Measurements from ENCODE around the gene FGA.
"Not testable (repeated sequence)": the region's sequence is repeated elsewhere in the genome, so short reads cannot be mapped to it uniquely, and the experiment has no call there.

Gene FGA

GRCh38 chr4:154608361-154609252 lies 18.1 kb upstream of the FGA start:
- no peak overlapping the region for H3K9ac ChIP-seq (ENCODE audit: low read depth in 1 of 2, low read length in 2 of 2)
- H3K27ac ChIP-seq (ENCODE audit: low read depth in 2 of 2, low read length in 2 of 2), result no peak overlapping the region
- no peaks in the 10 kb centered on the region for H3K9me3 ChIP-seq (ENCODE audit: control insufficient read depth in 2 of 2, low read length in 2 of 2)
- H3K27me3 ChIP-seq (ENCODE audit: control insufficient read depth in 2 of 2, insufficient read depth in 2 of 2, low read length in 2 of 2), result no peaks in the 10 kb centered on the region
- H3K4me1 ChIP-seq (ENCODE audit: control insufficient read depth in 2 of 2, insufficient read depth in 2 of 2, low read length in 2 of 2), result no peaks in the 10 kb centered on the region
- H3K36me3 ChIP-seq (ENCODE audit: control insufficient read depth in 2 of 2, insufficient read depth in 2 of 2, low read length in 2 of 2), result no peaks in the 10 kb centered on the region
- no peak overlapping the region for H3K4me3 ChIP-seq (ENCODE audit: low read length in 2 of 2)

DNA sequence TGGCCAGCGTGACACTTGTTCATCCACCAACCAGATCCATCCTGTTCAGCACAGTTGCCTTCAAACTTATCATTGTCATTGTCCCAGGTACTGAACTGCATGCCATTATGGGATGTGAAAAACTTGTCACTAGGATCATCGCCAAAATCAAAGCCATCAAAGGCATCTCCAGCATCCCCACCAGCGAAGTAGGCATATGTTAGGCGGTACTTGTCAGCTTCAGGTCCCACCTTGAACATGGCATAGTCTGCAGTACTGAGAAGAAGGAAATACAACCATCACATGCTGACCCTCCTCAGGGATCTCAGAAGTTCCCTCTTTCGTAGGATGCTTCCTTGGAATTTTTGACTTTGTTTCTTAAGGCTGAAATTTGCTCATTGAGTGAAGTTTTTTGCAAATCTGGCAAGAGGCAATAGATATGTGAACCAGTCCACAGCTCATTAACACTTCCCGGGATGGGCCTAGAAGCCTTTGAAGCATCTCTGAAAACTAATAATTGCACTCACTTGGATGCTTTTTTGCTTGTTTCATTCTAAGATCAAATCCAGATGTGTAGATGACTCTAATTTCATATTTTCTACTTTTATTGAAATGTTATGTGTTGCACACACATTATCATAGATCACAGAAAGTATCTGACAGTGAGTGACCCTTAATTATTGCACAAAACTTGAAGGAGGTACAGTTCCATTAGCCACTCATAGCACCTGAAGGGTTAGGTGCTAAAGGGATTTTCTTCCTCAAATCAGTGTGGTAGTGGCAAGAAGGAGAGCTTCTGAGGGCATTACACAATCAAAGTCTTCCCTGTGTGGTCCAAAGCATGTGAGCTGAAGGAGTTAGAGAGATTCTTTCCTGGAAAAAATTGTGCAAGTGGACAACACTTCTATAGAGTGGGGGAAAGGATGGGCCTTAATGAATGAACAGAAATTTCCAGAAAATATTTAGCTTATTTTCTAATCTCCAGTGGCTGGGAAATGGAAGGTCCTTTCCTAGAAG lies 16.5 kb upstream of the FGA start:
- no peaks in the 10 kb centered on the region for H3K27me3 ChIP-seq (ENCODE audit: control insufficient read depth in 2 of 2, insufficient read depth in 2 of 2, low read length in 2 of 2)
- H3K36me3 ChIP-seq (ENCODE audit: control insufficient read depth in 2 of 2, insufficient read depth in 2 of 2, low read length in 2 of 2), result no peaks in the 10 kb centered on the region
- H3K27ac ChIP-seq (ENCODE audit: low read depth in 2 of 2, low read length in 2 of 2), result no peak overlapping the region
- H3K4me3 ChIP-seq (ENCODE audit: low read length in 2 of 2), result no peak overlapping the region
- no peaks in the 10 kb centered on the region for H3K9me3 ChIP-seq (ENCODE audit: control insufficient read depth in 2 of 2, low read length in 2 of 2)
- no peaks in the 10 kb centered on the region for H3K4me1 ChIP-seq (ENCODE audit: control insufficient read depth in 2 of 2, insufficient read depth in 2 of 2, low read length in 2 of 2)
- H3K9ac ChIP-seq (ENCODE audit: low read depth in 1 of 2, low read length in 2 of 2), result no peak overlapping the region

- no peaks in the 10 kb centered on the region for H3K9me3 ChIP-seq (ENCODE audit: control insufficient read depth in 2 of 2, low read length in 2 of 2)
- no peak overlapping the region for H3K9ac ChIP-seq (ENCODE audit: low read depth in 1 of 2, low read length in 2 of 2)
- no peak overlapping the region for H3K27ac ChIP-seq (ENCODE audit: low read depth in 2 of 2, low read length in 2 of 2)
- H3K4me1 ChIP-seq (ENCODE audit: control insufficient read depth in 2 of 2, insufficient read depth in 2 of 2, low read length in 2 of 2), result no peaks in the 10 kb centered on the region
- H3K27me3 ChIP-seq (ENCODE audit: control insufficient read depth in 2 of 2, insufficient read depth in 2 of 2, low read length in 2 of 2), result no peaks in the 10 kb centered on the region
- H3K4me3 ChIP-seq (ENCODE audit: low read length in 2 of 2), result no peak overlapping the region
- H3K36me3 ChIP-seq (ENCODE audit: control insufficient read depth in 2 of 2, insufficient read depth in 2 of 2, low read length in 2 of 2), result no peaks in the 10 kb centered on the region
Measured at GRCh38 chr4:154604696-154605200, 14.2 kb upstream of the FGA start.

GRCh38 chr4:154603033-154603943 lies 12.7 kb upstream of the FGA start:
- H3K4me1 ChIP-seq (ENCODE audit: control insufficient read depth in 2 of 2, insufficient read depth in 2 of 2, low read length in 2 of 2), result no peaks in the 10 kb centered on the region
- no peak overlapping the region for H3K4me3 ChIP-seq (ENCODE audit: low read length in 2 of 2)
- no peak overlapping the region for H3K27ac ChIP-seq (ENCODE audit: low read depth in 2 of 2, low read length in 2 of 2)
- no peaks in the 10 kb centered on the region for H3K9me3 ChIP-seq (ENCODE audit: control insufficient read depth in 2 of 2, low read length in 2 of 2)
- no peak overlapping the region for H3K9ac ChIP-seq (ENCODE audit: low read depth in 1 of 2, low read length in 2 of 2)
- H3K36me3 ChIP-seq (ENCODE audit: control insufficient read depth in 2 of 2, insufficient read depth in 2 of 2, low read length in 2 of 2), result no peaks in the 10 kb centered on the region
- H3K27me3 ChIP-seq (ENCODE audit: control insufficient read depth in 2 of 2, insufficient read depth in 2 of 2, low read length in 2 of 2), result no peaks in the 10 kb centered on the region

DNA sequence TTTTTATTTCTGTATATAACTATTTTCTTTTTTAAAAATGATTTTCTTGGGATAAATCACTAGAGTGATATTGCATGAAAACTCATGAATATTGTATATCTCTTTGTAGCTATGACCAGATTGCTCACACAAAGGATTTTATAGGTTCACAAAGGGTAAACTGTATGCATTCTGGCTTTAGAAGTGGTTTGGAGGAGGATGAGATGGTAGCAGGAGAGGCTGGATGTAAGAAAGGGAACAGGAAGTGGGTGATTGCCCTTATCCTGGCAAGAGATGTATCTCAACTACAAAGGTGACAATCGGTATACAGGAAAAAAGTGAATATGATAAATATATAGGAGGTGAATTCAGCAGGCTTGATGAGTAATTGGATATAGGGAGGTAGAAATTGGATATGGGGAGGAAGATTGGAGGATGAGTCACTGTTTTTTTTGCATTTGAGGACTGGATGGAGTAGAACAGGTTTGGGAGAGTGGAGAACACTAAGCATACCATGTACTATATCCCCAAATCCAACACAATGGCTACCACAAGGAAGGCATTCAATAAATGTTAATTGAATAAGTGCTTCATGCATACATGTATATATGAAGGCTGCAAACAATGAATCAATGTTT lies 12.0 kb upstream of the FGA start:
- no peaks in the 10 kb centered on the region for H3K9me3 ChIP-seq (ENCODE audit: control insufficient read depth in 2 of 2, low read length in 2 of 2)
- no peaks in the 10 kb centered on the region for H3K4me1 ChIP-seq (ENCODE audit: control insufficient read depth in 2 of 2, insufficient read depth in 2 of 2, low read length in 2 of 2)
- no peaks in the 10 kb centered on the region for H3K36me3 ChIP-seq (ENCODE audit: control insufficient read depth in 2 of 2, insufficient read depth in 2 of 2, low read length in 2 of 2)
- H3K27me3 ChIP-seq (ENCODE audit: control insufficient read depth in 2 of 2, insufficient read depth in 2 of 2, low read length in 2 of 2), result no peaks in the 10 kb centered on the region
- no peak overlapping the region for H3K4me3 ChIP-seq (ENCODE audit: low read length in 2 of 2)
- H3K27ac ChIP-seq (ENCODE audit: low read depth in 2 of 2, low read length in 2 of 2), result no peak overlapping the region
- H3K9ac ChIP-seq (ENCODE audit: low read depth in 1 of 2, low read length in 2 of 2), result no peak overlapping the region

DNA sequence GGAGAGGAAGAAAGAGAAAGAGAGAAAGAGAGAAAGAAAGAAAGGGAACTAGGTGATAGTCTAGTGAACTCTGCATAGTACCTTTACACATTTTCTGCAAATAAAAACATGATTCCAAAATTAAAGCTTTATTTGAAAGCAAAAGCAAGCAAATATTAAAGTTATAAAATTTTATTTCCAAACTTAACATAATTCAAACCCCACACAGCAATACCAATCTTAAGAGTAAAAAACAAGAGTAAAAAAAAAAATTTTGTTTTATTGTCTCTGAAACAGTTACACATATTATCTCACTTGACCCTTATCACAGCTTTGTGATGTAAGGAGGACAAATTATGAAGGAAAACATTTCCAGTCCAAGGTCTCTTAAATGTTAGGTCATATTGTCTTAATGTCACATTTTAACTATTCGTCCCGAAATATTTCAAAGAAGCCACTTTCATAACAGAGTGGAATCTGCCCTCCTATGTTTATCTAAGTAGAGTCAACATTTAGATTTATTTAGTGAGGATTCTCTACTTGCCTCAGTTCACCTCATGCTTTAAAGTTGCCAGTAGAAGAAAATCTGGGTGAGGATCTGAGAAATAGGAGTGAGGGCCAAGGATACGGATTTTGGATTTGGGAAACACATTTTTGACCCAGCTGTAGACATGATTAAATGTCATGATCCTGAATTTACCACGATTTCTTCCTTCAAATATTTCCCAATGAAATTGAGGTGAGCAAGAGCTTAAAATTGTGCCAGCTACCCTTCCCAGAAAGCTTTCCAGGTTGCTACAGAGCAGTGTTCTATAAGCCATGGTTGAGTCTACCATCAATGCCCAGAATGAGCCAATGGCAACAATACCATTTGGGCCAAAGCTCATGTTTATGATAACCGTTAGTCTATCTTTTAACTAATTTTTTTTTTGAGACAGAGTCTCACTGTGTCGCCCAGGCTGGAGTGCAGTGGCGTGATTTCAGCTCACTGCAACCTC lies 7.5 kb upstream of the FGA start:
- H3K36me3 ChIP-seq (ENCODE audit: control insufficient read depth in 2 of 2, insufficient read depth in 2 of 2, low read length in 2 of 2), result no peaks in the 10 kb centered on the region
- no peak overlapping the region for H3K9ac ChIP-seq (ENCODE audit: low read depth in 1 of 2, low read length in 2 of 2)
- H3K27ac ChIP-seq (ENCODE audit: low read depth in 2 of 2, low read length in 2 of 2), result no peak overlapping the region
- no peaks in the 10 kb centered on the region for H3K27me3 ChIP-seq (ENCODE audit: control insufficient read depth in 2 of 2, insufficient read depth in 2 of 2, low read length in 2 of 2)
- H3K4me3 ChIP-seq (ENCODE audit: low read length in 2 of 2), result no peak overlapping the region
- no peaks in the 10 kb centered on the region for H3K4me1 ChIP-seq (ENCODE audit: control insufficient read depth in 2 of 2, insufficient read depth in 2 of 2, low read length in 2 of 2)
- H3K9me3 ChIP-seq (ENCODE audit: control insufficient read depth in 2 of 2, low read length in 2 of 2), result no peaks in the 10 kb centered on the region

DNA sequence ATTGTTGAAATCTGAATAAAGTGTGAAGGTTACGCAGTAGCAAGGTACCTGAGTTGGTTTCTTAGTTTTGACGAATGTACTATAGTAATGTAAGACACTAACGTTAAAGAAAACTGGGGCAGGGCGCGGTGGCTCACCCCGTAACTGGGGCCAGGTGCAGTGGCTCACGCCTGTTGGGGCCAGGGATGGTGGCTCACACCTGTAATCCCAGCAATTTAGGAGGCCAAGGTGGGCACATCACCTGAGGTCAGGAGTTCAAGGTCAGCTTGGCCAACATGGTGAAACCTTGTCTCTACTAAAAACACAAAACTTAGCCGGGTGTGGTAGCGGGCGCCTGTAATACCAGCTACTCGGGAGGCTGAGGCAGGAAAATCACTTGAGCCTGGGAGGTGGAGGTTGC lies 6.7 kb upstream of the FGA start:
- not testable (repeated sequence) for H3K9me3 ChIP-seq (ENCODE audit: control insufficient read depth in 2 of 2, low read length in 2 of 2); H3K36me3 ChIP-seq (ENCODE audit: control insufficient read depth in 2 of 2, insufficient read depth in 2 of 2, low read length in 2 of 2); H3K4me3 ChIP-seq (ENCODE audit: low read length in 2 of 2); H3K9ac ChIP-seq (ENCODE audit: low read depth in 1 of 2, low read length in 2 of 2); H3K27me3 ChIP-seq (ENCODE audit: control insufficient read depth in 2 of 2, insufficient read depth in 2 of 2, low read length in 2 of 2); H3K4me1 ChIP-seq (ENCODE audit: control insufficient read depth in 2 of 2, insufficient read depth in 2 of 2, low read length in 2 of 2); H3K27ac ChIP-seq (ENCODE audit: low read depth in 2 of 2, low read length in 2 of 2)

DNA sequence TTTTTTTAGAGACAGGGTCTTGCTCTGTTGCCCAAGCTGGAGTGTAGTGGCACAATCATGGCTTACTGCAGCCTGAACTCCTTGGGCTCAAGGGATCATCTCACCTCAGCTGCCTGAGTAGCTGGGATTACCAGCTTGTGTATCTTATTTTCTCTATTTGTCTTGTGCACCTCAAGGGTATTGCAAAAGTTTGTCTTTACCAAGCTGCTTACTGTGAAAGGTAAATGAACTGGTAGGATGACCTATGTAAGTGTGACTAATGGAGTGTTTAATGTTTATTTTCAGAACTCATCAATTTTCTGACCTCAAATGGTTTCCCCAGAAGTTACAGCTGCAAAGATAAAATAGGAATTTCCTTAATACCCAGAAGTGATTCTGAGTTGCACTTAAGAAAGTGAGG lies 5.3 kb upstream of the FGA start:
- H3K4me1 ChIP-seq (ENCODE audit: control insufficient read depth in 2 of 2, insufficient read depth in 2 of 2, low read length in 2 of 2), result no peaks in the 10 kb centered on the region
- no peak overlapping the region for H3K9ac ChIP-seq (ENCODE audit: low read depth in 1 of 2, low read length in 2 of 2)
- no peak overlapping the region for H3K4me3 ChIP-seq (ENCODE audit: low read length in 2 of 2)
- no peaks in the 10 kb centered on the region for H3K36me3 ChIP-seq (ENCODE audit: control insufficient read depth in 2 of 2, insufficient read depth in 2 of 2, low read length in 2 of 2)
- H3K9me3 ChIP-seq (ENCODE audit: control insufficient read depth in 2 of 2, low read length in 2 of 2), result no peaks in the 10 kb centered on the region
- H3K27ac ChIP-seq (ENCODE audit: low read depth in 2 of 2, low read length in 2 of 2), result no peak overlapping the region
- H3K27me3 ChIP-seq (ENCODE audit: control insufficient read depth in 2 of 2, insufficient read depth in 2 of 2, low read length in 2 of 2), result no peaks in the 10 kb centered on the region
